Parathyroid adenoma (tissue), 2 donors: ENCODE measurements around the gene NUDT4.
A peak's percentile ranks its signal among the peaks of the same experiment; 100 is the strongest.
"Not testable (repeated sequence)": the region's sequence is repeated elsewhere in the genome, so short reads cannot be mapped to it uniquely, and the experiment has no call there.

Experiments
- H2AFZ ChIP-seq: fragments of 300-600 bp; sonication (generic); one replicate; pipeline ENCODE4 v1.7.0; 2017; ENCODE audit warnings: antibody characterized with exemption, mild to moderate bottlenecking
- H3K27ac ChIP-seq: fragments of 300-600 bp; sonication (generic); one replicate; pipeline ENCODE4 v1.7.0; 2017
- H3K27me3 ChIP-seq: fragments of 300-600 bp; sonication (generic); one replicate; pipeline ENCODE4 v1.7.0; 2017; ENCODE audit warnings: low read length; ENCODE audit not compliant: control insufficient read depth, insufficient read depth
- H3K36me3 ChIP-seq: fragments of 300-600 bp; sonication (generic); one replicate; pipeline ENCODE4 v1.7.0; 2017; ENCODE audit warnings: low read length; ENCODE audit not compliant: control insufficient read depth, insufficient read depth
- H3K4me1 ChIP-seq: fragments of 300-600 bp; sonication (generic); one replicate; pipeline ENCODE4 v1.7.0; 2017; ENCODE audit warnings: control low read depth
- H3K4me2 ChIP-seq: fragments of 300-600 bp; sonication (generic); one replicate; pipeline ENCODE4 v1.7.0; 2017; ENCODE audit warnings: low read length
- H3K4me3 ChIP-seq: fragments of 300-600 bp; sonication (generic); one replicate; pipeline ENCODE4 v1.7.0; 2017; ENCODE audit warnings: low read depth, low read length
- H3K79me2 ChIP-seq: fragments of 300-600 bp; sonication (generic); one replicate; pipeline ENCODE4 v1.7.0; 2017; ENCODE audit warnings: control low read depth
- H3K9ac ChIP-seq: fragments of 300-600 bp; sonication (generic); one replicate; pipeline ENCODE4 v1.7.0; 2017; ENCODE audit warnings: mild to moderate bottlenecking
- H3K9me3 ChIP-seq: fragments of 300-600 bp; sonication (generic); one replicate; pipeline ENCODE4 v1.7.0; 2017; ENCODE audit warnings: low read length; ENCODE audit not compliant: control insufficient read depth
- CTCF ChIP-seq: fragments of 300-600 bp; sonication (generic); IDR thresholded peaks from one replicate; pipeline ENCODE4 v1.7.0; 2017; ENCODE audit warnings: antibody characterized with exemption, mild to moderate bottlenecking
- donor health status: primary hyperparathyroidism.

Gene NUDT4

DNA sequence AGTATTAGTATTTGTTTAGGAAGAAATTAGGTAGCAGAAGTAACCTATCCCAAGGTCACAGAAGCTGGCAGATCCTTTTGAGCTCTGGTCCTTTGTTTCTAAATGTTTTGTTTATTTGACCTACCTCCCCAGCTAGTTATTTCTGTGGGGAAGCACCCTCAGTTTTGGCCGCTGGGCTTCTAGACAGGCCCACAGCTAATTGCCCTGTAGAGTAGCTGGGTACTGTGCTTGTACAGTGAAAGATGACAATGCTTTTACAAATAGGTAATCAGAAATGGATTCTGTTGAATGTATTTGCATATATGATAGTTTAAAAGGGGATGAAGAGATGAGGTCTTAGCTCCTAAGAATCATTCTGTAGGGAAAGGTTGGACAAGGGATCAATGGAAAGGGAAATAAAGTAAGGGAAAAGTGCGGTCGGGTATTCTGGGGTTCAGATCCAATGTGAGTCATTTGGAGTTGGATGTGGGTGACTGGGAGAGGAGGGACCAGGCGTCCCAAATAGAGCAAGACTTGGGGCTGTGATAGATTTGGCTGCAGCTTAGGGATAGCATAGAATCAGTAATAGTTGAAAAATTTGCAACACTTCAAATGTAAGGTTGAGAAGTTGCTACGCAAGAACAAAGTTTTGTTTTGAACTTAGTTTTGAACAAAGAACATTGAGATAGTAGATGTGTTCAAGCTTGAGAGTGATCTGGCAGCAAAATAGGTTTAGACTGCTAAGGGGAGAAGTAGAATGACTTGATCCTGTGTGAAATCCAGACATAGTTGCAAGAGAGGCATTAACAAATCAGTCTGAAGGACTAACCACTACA, 3.6 kb downstream of the NUDT4 start:
- Histone ChIP-seq H3K27me3 (no peaks in the 10 kb centered on the region), H3K9ac (no peak overlapping the region), H2AFZ (no peak overlapping the region), H3K4me3 (no peak overlapping the region), H3K4me2 (no peak overlapping the region), H3K79me2 (peaks cover 51% of the 10 kb centered on the region), H3K27ac (peak overlapping the region; percentile 98), H3K36me3 (no peaks in the 10 kb centered on the region), H3K4me1 (peaks cover 13% of the 10 kb centered on the region), H3K9me3 (no peaks in the 10 kb centered on the region)
- no peak for TF ChIP-seq CTCF

DNA sequence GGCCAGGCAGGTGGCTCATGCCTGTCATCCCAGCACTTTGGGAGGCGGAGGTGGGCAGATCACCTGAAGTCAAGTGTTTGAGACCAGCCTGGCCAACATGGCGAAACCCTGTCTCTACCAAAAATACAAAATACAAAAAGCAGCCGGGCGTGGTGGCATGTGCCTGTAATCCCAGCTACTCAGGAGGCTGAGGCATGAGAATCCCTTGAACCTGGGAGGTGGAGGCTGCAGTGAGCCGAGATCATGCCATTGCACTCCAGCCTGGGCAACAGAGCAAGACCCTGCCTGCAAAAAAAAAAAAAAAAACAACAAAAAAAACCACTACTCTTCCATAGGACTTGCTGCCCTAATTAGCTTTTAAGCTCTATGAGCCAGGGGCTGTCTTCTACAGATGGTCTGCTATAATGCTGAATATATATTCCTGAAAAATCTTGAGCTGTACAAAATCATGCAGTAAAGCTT, 4.3 kb downstream of the NUDT4 start:
- H3K4me3 ChIP-seq, H3K9ac ChIP-seq, H3K36me3 ChIP-seq, H3K9me3 ChIP-seq, H3K4me2 ChIP-seq, H3K27ac ChIP-seq, H3K27me3 ChIP-seq, H2AFZ ChIP-seq: not testable (repeated sequence)
- peaks cover 13% of the 10 kb centered on the region for H3K4me1 ChIP-seq
- H3K79me2 ChIP-seq, result peaks cover 57% of the 10 kb centered on the region

GRCh38 chr12:93387780-93388179, 10.1 kb downstream of the NUDT4 start:
- H3K9ac ChIP-seq, result no peak overlapping the region
- H3K27me3 ChIP-seq, result no peaks in the 10 kb centered on the region
- no peaks in the 10 kb centered on the region for H3K36me3 ChIP-seq
- peaks cover 76% of the 10 kb centered on the region for H3K79me2 ChIP-seq
- no peak overlapping the region for H3K27ac ChIP-seq
- H3K4me3 ChIP-seq, result no peak overlapping the region
- peaks cover 16% of the 10 kb centered on the region for H3K4me1 ChIP-seq
- H2AFZ ChIP-seq, result no peak overlapping the region
- TF ChIP-seq CTCF, result no peak
- no peak overlapping the region for H3K4me2 ChIP-seq
- H3K9me3 ChIP-seq, result no peaks in the 10 kb centered on the region

- Histone ChIP-seq H3K4me2 (no peak overlapping the region), H3K9me3 (no peaks in the 10 kb centered on the region), H3K9ac (no peak overlapping the region), H3K79me2 (peaks cover 56% of the 10 kb centered on the region), H3K4me1 (peaks cover 10% of the 10 kb centered on the region), H3K4me3 (no peak overlapping the region), H3K27me3 (no peaks in the 10 kb centered on the region), H2AFZ (no peak overlapping the region), H3K27ac (no peak overlapping the region), H3K36me3 (no peaks in the 10 kb centered on the region)
- TF ChIP-seq CTCF, result no peak
Measured at GRCh38 chr12:93390031-93390430, 12.3 kb downstream of the NUDT4 start.

GRCh38 chr12:93390549-93391297, 13.0 kb downstream of the NUDT4 start:
- no peak overlapping the region for H3K27ac ChIP-seq
- TF ChIP-seq CTCF, result no peak
- H3K79me2 ChIP-seq, result peaks cover 50% of the 10 kb centered on the region
- H2AFZ ChIP-seq, result no peak overlapping the region
- no peaks in the 10 kb centered on the region for H3K36me3 ChIP-seq
- H3K9ac ChIP-seq, result no peak overlapping the region
- no peak overlapping the region for H3K4me3 ChIP-seq
- no peaks in the 10 kb centered on the region for H3K27me3 ChIP-seq
- H3K4me1 ChIP-seq, result peaks cover 10% of the 10 kb centered on the region
- no peaks in the 10 kb centered on the region for H3K9me3 ChIP-seq
- H3K4me2 ChIP-seq, result no peak overlapping the region
